Esophagus muscularis mucosa (tissue), 3 donors: ENCODE data around the gene NDUFS7.

Experiments
- EP300 ChIP-seq: sonication (generic); formaldehyde crosslinking; IDR thresholded peaks from one replicate; pipeline ENCODE4 v1.6.1; 2017; ENCODE audit warnings: antibody characterized with exemption
- TF ChIP-seq, protein P1 (sequence below), 3 experiments: fragments of 200-600 bp in 2 of 3; fragments of 450-650 bp in 1 of 3; sonication (generic) in 2 of 3; IDR thresholded peaks; one replicate each; pipeline ENCODE4 v1.5.1; 2017 to 2019; ENCODE audit warnings: antibody characterized with exemption in 3 of 3, mild to moderate bottlenecking in 2 of 3, moderate library complexity in 1 of 3

- TF ChIP-seq, protein P1, sequence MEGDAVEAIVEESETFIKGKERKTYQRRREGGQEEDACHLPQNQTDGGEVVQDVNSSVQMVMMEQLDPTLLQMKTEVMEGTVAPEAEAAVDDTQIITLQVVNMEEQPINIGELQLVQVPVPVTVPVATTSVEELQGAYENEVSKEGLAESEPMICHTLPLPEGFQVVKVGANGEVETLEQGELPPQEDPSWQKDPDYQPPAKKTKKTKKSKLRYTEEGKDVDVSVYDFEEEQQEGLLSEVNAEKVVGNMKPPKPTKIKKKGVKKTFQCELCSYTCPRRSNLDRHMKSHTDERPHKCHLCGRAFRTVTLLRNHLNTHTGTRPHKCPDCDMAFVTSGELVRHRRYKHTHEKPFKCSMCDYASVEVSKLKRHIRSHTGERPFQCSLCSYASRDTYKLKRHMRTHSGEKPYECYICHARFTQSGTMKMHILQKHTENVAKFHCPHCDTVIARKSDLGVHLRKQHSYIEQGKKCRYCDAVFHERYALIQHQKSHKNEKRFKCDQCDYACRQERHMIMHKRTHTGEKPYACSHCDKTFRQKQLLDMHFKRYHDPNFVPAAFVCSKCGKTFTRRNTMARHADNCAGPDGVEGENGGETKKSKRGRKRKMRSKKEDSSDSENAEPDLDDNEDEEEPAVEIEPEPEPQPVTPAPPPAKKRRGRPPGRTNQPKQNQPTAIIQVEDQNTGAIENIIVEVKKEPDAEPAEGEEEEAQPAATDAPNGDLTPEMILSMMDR (IDR thresholded peaks at IDR 0.05), result no peak
- TF ChIP-seq EP300, result no peak
Observed at GRCh38 chr19:1383017-1383311, 743 bp upstream of the NDUFS7 start.
